Measurements from ENCODE around the gene ZNF106. TPM values are rescaled to one million over a fixed set of nuclear protein-coding genes. Genes with fewer than 3 reads are reported as not detected.

ZNF106 gene
- total RNA-seq, 2 donors from 2014 or later: 42.1 to 46.2 TPM

DNA sequence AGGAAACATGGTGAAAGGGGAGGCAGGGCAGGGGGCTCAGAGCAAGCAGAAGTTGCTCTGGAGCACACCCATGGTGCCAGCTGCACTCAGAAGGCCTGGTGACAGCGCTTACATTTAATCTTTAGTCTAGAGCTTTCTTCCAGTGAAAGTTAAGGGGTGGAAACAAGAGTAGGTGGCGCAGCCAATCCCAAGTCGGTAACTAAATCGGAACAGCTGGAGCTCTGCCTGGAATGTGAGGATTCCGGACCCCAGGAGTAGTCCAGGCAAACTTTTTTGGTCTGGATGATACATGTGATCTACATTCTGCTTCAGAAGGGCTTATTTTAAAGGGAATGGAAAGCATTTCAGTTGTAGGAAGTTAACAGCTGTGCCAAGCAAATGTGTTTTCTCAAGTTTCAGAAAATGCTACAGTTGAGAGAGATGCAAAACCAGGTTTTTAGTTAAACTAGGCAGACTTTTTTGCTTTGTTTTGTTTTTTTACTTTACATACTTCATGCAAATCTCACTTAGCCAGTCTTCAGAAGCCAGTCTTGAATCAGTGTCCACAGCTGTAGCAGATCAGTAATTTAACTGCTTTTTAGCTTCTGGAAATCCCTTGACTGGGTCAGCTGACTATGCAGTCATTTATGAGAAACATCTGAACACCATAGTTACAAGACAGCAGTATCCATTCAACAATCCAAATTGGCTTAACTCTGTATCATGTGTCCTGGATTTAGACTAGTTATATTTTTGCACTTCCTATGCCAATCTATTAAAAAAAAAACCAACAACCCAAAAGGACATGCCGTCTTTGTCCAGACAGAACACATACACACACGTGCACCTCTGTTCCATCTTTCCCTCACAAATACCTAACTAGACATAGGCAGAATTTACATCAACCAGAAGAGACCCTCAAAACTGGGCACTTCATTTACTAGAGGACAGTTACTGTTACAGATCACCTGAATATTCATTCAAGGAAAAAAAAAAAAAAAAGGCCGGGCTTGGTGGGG is 33.2 kb downstream of the ZNF106 start:
- Histone ChIP-seq H3K4me1 (ENCODE audit: control insufficient read depth, insufficient read depth, low read length) (no peaks in the 10 kb centered on the region), H3K4me3 (ENCODE audit: low read length) (peak overlapping the region; percentile 48), H3K36me3 (ENCODE audit: control insufficient read depth, insufficient read depth, low read length) (no peaks in the 10 kb centered on the region), H3K27ac (ENCODE audit: low read depth, low read length) (peak overlapping the region; percentile 91), H3K9me3 (ENCODE audit: control insufficient read depth, low read length) (no peaks in the 10 kb centered on the region), H3K9ac (ENCODE audit: extremely low read depth, low read length, poor library complexity, severe bottlenecking) (peak overlapping the region; percentile 28), H3K27me3 (ENCODE audit: control insufficient read depth, insufficient read depth, low read length, poor library complexity, severe bottlenecking) (no peaks in the 10 kb centered on the region)
- Mint-ChIP-seq H3K27me3 (ENCODE audit: insufficient read depth) (no peaks in the 10 kb centered on the region), H3K36me3 (ENCODE audit: low read depth) (peaks cover 4% of the 10 kb centered on the region), H3K4me3 (peak overlapping the region; percentile 5), H3K27ac (peak overlapping the region; percentile 92), H3K4me1 (peaks cover 18% of the 10 kb centered on the region), H3K9me3 (no peaks in the 10 kb centered on the region)
- TF ChIP-seq, protein P1, sequence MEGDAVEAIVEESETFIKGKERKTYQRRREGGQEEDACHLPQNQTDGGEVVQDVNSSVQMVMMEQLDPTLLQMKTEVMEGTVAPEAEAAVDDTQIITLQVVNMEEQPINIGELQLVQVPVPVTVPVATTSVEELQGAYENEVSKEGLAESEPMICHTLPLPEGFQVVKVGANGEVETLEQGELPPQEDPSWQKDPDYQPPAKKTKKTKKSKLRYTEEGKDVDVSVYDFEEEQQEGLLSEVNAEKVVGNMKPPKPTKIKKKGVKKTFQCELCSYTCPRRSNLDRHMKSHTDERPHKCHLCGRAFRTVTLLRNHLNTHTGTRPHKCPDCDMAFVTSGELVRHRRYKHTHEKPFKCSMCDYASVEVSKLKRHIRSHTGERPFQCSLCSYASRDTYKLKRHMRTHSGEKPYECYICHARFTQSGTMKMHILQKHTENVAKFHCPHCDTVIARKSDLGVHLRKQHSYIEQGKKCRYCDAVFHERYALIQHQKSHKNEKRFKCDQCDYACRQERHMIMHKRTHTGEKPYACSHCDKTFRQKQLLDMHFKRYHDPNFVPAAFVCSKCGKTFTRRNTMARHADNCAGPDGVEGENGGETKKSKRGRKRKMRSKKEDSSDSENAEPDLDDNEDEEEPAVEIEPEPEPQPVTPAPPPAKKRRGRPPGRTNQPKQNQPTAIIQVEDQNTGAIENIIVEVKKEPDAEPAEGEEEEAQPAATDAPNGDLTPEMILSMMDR (conservative IDR thresholded peaks at IDR 0.05): no peak
- peak; percentile 94 for DNase-seq
- 31 to 33% methylated on average over 7 of the region's 8 CpGs for WGBS, 2 experiments (ENCODE audit: insufficient coverage in 1 of 2, insufficient read length in 1 of 2)

DNA sequence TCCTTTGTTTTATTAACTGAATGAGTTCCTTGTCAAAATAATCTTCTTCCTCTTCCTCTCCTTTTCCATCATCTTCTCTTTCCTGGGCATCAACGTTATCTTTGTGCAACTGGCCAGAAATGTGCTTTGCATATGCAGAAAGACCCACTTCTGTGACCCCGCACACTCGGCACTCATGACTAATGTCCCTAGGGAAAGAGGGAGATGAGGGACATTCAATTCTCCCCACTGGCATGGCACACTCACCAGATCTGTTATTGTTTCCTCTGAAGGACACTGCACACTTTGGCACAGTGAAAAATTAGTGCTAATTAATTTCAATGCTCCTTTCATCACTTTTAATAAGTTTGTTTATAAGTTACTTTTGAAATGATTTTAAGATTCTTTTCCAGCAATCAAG is 34.0 kb downstream of the ZNF106 start:
- 74 to 75% methylated on average over 2 to 3 of the region's 3 CpGs for WGBS, 2 experiments (ENCODE audit: insufficient coverage in 1 of 2, insufficient read length in 1 of 2)
- no peak for DNase-seq
- H3K27ac Mint-ChIP-seq: peak overlapping the region; percentile 92
- Histone ChIP-seq H3K4me1 (ENCODE audit: control insufficient read depth, insufficient read depth, low read length) (no peaks in the 10 kb centered on the region), H3K9me3 (ENCODE audit: control insufficient read depth, low read length) (no peaks in the 10 kb centered on the region), H3K27me3 (ENCODE audit: control insufficient read depth, insufficient read depth, low read length, poor library complexity, severe bottlenecking) (no peaks in the 10 kb centered on the region), H3K9ac (ENCODE audit: extremely low read depth, low read length, poor library complexity, severe bottlenecking) (no peak overlapping the region), H3K27ac (ENCODE audit: low read depth, low read length) (peak overlapping the region; percentile 91), H3K4me3 (ENCODE audit: low read length) (no peak overlapping the region), H3K36me3 (ENCODE audit: control insufficient read depth, insufficient read depth, low read length) (no peaks in the 10 kb centered on the region)
- H3K36me3 Mint-ChIP-seq (ENCODE audit: low read depth): peaks cover 4% of the 10 kb centered on the region
- H3K9me3 Mint-ChIP-seq: no peaks in the 10 kb centered on the region
- TF ChIP-seq, protein P1 (conservative IDR thresholded peaks at IDR 0.05): no peak
- no peak overlapping the region for H3K4me3 Mint-ChIP-seq
- peaks cover 18% of the 10 kb centered on the region for H3K4me1 Mint-ChIP-seq
- no peaks in the 10 kb centered on the region for H3K27me3 Mint-ChIP-seq (ENCODE audit: insufficient read depth)

DNA sequence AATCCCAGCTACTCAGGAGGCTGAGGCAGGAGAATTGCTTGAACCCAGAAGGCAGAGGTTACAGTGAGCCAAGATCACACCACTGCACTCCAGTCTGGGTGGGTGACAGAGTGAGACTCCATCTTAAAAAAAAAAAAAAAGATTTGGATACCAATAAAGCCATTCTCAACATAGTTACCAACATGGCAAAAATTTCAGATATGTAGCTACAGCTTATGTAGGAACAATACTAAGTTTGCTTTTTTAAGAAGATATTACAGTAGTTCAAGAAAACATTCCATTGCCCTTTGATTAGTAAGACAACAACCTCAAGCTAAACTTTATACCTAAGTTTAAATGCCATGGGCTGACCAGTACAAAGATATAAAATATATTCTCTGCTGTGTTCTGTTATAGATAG is 34.4 kb downstream of the ZNF106 start:
- Histone ChIP-seq H3K36me3 (ENCODE audit: control insufficient read depth, insufficient read depth, low read length) (peaks cover 4% of the 10 kb centered on the region), H3K9me3 (ENCODE audit: control insufficient read depth, low read length) (no peaks in the 10 kb centered on the region), H3K4me1 (ENCODE audit: control insufficient read depth, insufficient read depth, low read length) (no peaks in the 10 kb centered on the region), H3K27ac (ENCODE audit: low read depth, low read length) (no peak overlapping the region), H3K27me3 (ENCODE audit: control insufficient read depth, insufficient read depth, low read length, poor library complexity, severe bottlenecking) (no peaks in the 10 kb centered on the region), H3K4me3 (ENCODE audit: low read length) (no peak overlapping the region), H3K9ac (ENCODE audit: extremely low read depth, low read length, poor library complexity, severe bottlenecking) (no peak overlapping the region)
- TF ChIP-seq, protein P1 (conservative IDR thresholded peaks at IDR 0.05): no peak
- no peak for DNase-seq
- Mint-ChIP-seq H3K27me3 (ENCODE audit: insufficient read depth) (no peaks in the 10 kb centered on the region), H3K4me3 (no peak overlapping the region), H3K9me3 (no peaks in the 10 kb centered on the region), H3K4me1 (peaks cover 17% of the 10 kb centered on the region), H3K27ac (no peak overlapping the region), H3K36me3 (ENCODE audit: low read depth) (peaks cover 7% of the 10 kb centered on the region)

Measured in endodermal cell (in vitro differentiated cells).